ENCODE results near the gene SNRNP48. TPM values are rescaled to one million over a fixed set of nuclear protein-coding genes. Genes with fewer than 3 reads are reported as not detected.

The SNRNP48 gene
- total RNA-seq, 1 donor from 2014 or later = 8.6 TPM

DNA sequence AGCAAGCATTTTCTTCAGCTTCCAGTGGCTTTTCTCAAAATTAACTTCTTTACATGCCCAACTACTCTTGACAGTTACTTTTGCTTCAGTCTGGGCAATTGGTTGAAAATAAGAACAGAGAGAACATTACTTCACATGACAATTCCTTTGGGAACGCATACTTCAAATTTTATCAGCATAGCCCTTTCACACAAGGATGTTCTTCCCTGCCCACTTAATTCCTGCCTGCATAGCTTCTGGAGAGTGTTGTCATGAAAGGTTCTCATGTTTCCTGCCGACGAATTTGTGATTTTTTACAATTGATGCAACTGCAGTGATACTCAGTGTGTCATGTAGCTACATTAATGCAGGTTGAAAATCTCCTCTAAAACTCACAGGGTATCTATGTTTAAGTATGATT lies 22.0 kb upstream of the SNRNP48 start:
- DNase-seq (ENCODE audit: low read depth) = no peak

DNA sequence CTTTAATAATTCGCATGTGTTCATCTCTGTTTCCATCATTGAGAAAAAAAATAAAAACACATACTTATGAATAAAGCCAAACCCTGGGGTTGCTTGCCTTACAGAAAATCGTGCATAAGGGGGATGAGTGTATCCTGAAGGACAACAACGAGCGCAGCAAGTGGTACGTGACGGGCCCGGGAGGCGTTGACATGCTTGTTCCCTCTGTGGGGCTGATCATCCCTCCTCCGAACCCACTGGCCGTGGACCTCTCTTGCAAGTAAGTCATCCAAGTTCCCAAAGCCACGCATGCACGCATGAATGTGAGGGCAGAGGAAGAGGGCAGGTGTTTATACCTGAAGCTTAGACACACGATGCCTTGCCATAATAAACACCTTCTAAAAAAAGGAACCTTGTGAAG lies 20.9 kb upstream of the SNRNP48 start:
- DNase-seq (ENCODE audit: low read depth) = no peak
- TF ChIP-seq, protein P1, sequence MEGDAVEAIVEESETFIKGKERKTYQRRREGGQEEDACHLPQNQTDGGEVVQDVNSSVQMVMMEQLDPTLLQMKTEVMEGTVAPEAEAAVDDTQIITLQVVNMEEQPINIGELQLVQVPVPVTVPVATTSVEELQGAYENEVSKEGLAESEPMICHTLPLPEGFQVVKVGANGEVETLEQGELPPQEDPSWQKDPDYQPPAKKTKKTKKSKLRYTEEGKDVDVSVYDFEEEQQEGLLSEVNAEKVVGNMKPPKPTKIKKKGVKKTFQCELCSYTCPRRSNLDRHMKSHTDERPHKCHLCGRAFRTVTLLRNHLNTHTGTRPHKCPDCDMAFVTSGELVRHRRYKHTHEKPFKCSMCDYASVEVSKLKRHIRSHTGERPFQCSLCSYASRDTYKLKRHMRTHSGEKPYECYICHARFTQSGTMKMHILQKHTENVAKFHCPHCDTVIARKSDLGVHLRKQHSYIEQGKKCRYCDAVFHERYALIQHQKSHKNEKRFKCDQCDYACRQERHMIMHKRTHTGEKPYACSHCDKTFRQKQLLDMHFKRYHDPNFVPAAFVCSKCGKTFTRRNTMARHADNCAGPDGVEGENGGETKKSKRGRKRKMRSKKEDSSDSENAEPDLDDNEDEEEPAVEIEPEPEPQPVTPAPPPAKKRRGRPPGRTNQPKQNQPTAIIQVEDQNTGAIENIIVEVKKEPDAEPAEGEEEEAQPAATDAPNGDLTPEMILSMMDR (conservative IDR thresholded peaks at IDR 0.05; ENCODE audit: low read depth, low read length) = no peak

More for the DNA sequence above, 22.0 kb upstream of the SNRNP48 start:
- H3K4me3 ChIP-seq (ENCODE audit: low read depth, low read length) = no peak overlapping the region
- TF ChIP-seq, protein P1 (conservative IDR thresholded peaks at IDR 0.05; ENCODE audit: low read depth, low read length) = no peak

DNA sequence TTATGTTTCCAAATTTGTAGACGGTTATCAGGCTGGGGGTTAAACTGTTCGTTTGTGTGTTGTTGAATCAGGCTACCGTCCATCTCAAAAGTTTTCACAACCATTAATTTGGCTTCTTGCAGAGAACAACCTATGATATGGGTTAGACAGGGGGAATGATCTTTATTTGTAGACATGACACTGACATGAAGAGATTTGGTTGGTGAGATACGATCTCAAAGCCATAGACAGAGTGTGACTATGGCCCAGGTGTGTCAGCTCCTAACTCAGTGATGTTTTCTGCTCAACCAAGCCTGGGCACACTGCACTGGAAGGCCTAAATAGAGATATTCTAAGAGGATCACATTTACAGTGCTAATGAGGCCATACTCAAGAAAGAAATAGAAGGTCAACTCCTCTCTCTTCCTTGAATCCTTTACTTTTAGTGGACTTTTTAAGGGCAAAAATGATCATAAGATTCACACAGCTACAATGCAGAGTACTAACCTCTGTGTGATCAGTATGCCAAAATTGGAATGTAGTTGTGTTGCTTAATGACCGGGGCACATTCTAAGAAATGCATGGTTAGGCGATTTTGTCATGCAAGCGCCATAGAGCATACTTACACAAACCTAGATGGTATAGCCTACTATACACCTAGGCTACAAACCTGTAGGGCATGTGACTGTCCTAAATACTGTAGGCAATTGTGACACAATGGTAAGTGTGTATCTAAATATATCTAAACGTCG lies 17.6 kb upstream of the SNRNP48 start:
- TF ChIP-seq, protein P1 (conservative IDR thresholded peaks at IDR 0.05; ENCODE audit: low read depth, low read length) = no peak
- no peak for DNase-seq (ENCODE audit: low read depth)
- H3K4me3 ChIP-seq (ENCODE audit: low read depth, low read length) = no peak overlapping the region

More for the DNA sequence above, 20.9 kb upstream of the SNRNP48 start:
- no peak overlapping the region for H3K4me3 ChIP-seq (ENCODE audit: low read depth, low read length)

DNA sequence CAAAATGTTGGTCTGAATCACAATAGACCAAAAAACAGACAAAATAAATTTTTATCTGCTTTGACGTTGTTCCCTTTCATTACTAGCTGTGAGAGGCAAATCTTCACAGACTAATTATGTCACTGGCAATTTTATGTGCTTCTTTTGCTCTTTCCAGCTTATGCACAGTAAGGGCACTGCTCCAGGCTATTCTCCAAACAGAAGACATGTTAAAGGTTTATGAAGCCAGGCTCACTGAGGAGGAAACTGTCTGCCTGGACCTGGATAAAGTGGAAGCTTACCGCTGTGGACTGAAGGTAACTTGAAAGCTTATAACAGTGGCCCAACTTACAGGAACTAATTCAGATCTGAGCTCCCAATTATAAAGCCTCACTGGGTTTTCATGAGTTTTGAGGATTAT lies 15.5 kb upstream of the SNRNP48 start:
- no peak for DNase-seq (ENCODE audit: low read depth)
- H3K4me3 ChIP-seq (ENCODE audit: low read depth, low read length) = no peak overlapping the region
- TF ChIP-seq, protein P1 (conservative IDR thresholded peaks at IDR 0.05; ENCODE audit: low read depth, low read length) = no peak

DNA sequence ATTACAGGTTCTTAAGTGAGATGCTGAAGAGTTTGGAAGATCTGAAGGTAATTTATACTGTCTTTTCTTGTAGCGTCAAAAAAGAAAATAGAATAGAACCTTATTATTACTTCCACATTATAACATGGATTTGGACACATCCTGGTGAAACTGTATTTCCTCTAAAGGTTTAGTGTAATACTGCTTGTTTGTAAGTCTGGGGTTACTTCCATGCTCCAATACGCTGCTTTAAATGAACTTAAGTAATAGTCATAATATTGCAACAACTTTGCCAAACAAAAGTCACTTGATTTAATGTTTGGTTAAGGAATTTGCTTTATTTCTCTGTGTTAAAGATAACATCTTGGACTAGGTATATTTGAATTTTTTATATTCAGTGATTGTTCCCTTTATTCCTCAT lies 11.5 kb upstream of the SNRNP48 start:
- H3K4me3 ChIP-seq (ENCODE audit: low read depth, low read length) = no peak overlapping the region
- TF ChIP-seq, protein P1 (conservative IDR thresholded peaks at IDR 0.05; ENCODE audit: low read depth, low read length) = no peak
- DNase-seq (ENCODE audit: low read depth) = no peak

DNA sequence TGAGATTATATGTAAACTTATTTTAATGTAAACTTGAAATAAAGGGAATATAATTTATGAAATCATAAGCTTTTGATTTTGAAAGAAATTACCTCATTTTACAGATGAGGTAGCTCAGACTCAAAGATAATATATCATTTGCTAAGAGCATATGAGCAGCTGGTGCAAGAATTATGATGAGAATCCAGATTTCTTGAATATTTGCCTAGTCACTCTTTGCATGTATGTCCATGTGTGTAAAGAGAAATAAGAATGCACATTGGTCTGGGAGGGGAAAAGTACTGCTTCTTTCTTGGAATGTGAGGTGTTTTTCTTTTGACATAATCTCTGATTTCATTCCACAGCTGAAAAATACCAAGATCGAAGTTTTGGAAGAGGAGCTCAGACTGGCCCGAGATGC lies 11.1 kb upstream of the SNRNP48 start:
- DNase-seq (ENCODE audit: low read depth) = no peak
- no peak overlapping the region for H3K4me3 ChIP-seq (ENCODE audit: low read depth, low read length)
- TF ChIP-seq, protein P1 (conservative IDR thresholded peaks at IDR 0.05; ENCODE audit: low read depth, low read length) = no peak

DNA sequence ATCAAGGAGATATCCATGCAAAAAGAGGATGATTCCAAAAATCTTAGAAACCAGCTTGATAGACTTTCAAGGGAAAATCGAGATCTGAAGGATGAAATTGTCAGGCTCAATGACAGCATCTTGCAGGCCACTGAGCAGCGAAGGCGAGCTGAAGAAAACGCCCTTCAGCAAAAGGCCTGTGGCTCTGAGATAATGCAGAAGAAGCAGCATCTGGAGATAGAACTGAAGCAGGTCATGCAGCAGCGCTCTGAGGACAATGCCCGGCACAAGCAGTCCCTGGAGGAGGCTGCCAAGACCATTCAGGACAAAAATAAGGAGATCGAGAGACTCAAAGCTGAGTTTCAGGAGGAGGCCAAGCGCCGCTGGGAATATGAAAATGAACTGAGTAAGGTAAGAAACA lies 10.1 kb upstream of the SNRNP48 start:
- TF ChIP-seq, protein P1 (conservative IDR thresholded peaks at IDR 0.05; ENCODE audit: low read depth, low read length) = no peak
- DNase-seq (ENCODE audit: low read depth) = no peak
- no peak overlapping the region for H3K4me3 ChIP-seq (ENCODE audit: low read depth, low read length)

Data from epithelial cell of proximal tubule (primary cell).